ENCODE data around the gene GALNT2. TPM values are rescaled to one million over a fixed set of nuclear protein-coding genes. Genes with fewer than 3 reads are reported as not detected.

Gene GALNT2
- total and polyA plus RNA-seq, 2 of the 13 experiments (the other 11 are each of a cell fraction or from before 2014, with no cell fraction given), result 39.3 to 39.6 TPM

GRCh38 chr1:230216896-230217295, 149.9 kb downstream of the GALNT2 start:
- H3K9me3 ChIP-seq (ENCODE audit: low read length), result no peaks in the 10 kb centered on the region
- H3K4me3 ChIP-seq (replicated peaks in 1 of 3; ENCODE audit: insufficient read depth in 1 of 3, low read depth in 2 of 3, low read length in 3 of 3), result no peak overlapping the region
- no peaks in the 10 kb centered on the region; a peak in 2 of 5 replicates for H3K36me3 ChIP-seq (replicated peaks in 1 of 2; ENCODE audit: control insufficient read depth in 1 of 2, insufficient read depth in 2 of 2, low read length in 2 of 2)
- no peaks in the 10 kb centered on the region for H3K79me2 ChIP-seq (ENCODE audit: insufficient read depth, low read length)
- DNase-seq (ENCODE audit: low spot score) (no peak), ATAC-seq (no peak), FAIRE-seq (no peak)
- H2AFZ ChIP-seq (ENCODE audit: low read length), result no peak overlapping the region
- CTCF ChIA-PET (ENCODE audit: low intra/inter-chr PET ratio, low total read pairs), result no interaction called here
- H3K9ac ChIP-seq (ENCODE audit: insufficient read depth, low read depth, low read length), result no peak overlapping the region
- POLR2A ChIA-PET, result no interaction called here
- in situ Hi-C loops (cut with HindIII; ENCODE audit: extremely low pct_ligation_motif_present, low pct_unique_long_range_greater_than_20kb) (no loop called here), intact Hi-C loops (cut with micrococcal nuclease; ENCODE audit: unreplicated experiment) (no loop called here)
- H3K4me2 ChIP-seq (ENCODE audit: low read depth, low read length), result no peak overlapping the region
- H4K20me1 ChIP-seq (ENCODE audit: insufficient read depth, low read length), result no peaks in the 10 kb centered on the region
- TF ChIP-seq ATAD3A (CRISPR knock-in tag; IDR thresholded peaks at IDR 0.05) (no peak), ZNF160 (CRISPR knock-in tag; IDR thresholded peaks at IDR 0.05) (no peak), ATF6 (CRISPR knock-in tag; conservative IDR thresholded peaks at IDR 0.05) (no peak), NR2F1 (CRISPR knock-in tag; IDR thresholded peaks at IDR 0.05) (no peak), REL (CRISPR knock-in tag; conservative IDR thresholded peaks at IDR 0.05) (no peak), CEBPB (IDR thresholded peaks at IDR 0.05; ENCODE audit: borderline replicate concordance, low read depth, low read length) (no peak), MAFG (CRISPR knock-in tag; IDR thresholded peaks at IDR 0.05) (no peak), THAP7 (CRISPR knock-in tag; IDR thresholded peaks at IDR 0.05) (no peak), REPIN1 (CRISPR knock-in tag; IDR thresholded peaks at IDR 0.05; ENCODE audit: borderline replicate concordance, low read depth) (no peak), PRDM10 (CRISPR knock-in tag; IDR thresholded peaks at IDR 0.05; ENCODE audit: low read depth) (no peak), CBX2 (IDR thresholded peaks at IDR 0.05; ENCODE audit: low read depth, low read length) (no peak), CBX2 (CRISPR knock-in tag; IDR thresholded peaks at IDR 0.05; ENCODE audit: low read depth) (no peak), TRAFD1 (CRISPR knock-in tag; IDR thresholded peaks at IDR 0.05; ENCODE audit: borderline replicate concordance) (no peak), ZNF24 (IDR thresholded peaks at IDR 0.05) (no peak)
- BruUV-seq (replicated peaks), result no TSS peak
- 97% methylated on average over 2 of the region's 2 CpGs for WGBS (ENCODE audit: low lambda C conversion rate)
- H3K27ac ChIP-seq (ENCODE audit: extremely low read length, insufficient read depth, low read length), result no peak overlapping the region
- H3K4me1 ChIP-seq (ENCODE audit: insufficient read depth, low read length), result no peaks in the 10 kb centered on the region
- H3K27me3 ChIP-seq (ENCODE audit: control insufficient read depth in 1 of 2, insufficient read depth in 2 of 2, low read length in 2 of 2), result no peaks in the 10 kb centered on the region

Measured in HepG2 (cell line).